Neural progenitor cell (in vitro differentiated cells): ENCODE measurements around the gene LYRM1.

Experiments used
- CTCF ChIP-seq: fragments of 200-600 bp; sonication (generic); IDR thresholded peaks from 2 replicates; pipeline ENCODE4 v1.5.1; 2017; ENCODE audit warnings: antibody characterized with exemption, mild to moderate bottlenecking
- EZH2phosphoT487 ChIP-seq: fragments of 200-600 bp; sonication (generic); IDR thresholded peaks from 2 replicates; pipeline ENCODE4 v1.6.1; 2017; ENCODE audit warnings: antibody characterized with exemption

GRCh38 chr16:20930365-20930690 lies 29.8 kb downstream of the LYRM1 start:
- no peak for TF ChIP-seq CTCF
- TF ChIP-seq EZH2phosphoT487, result no peak
